GM18499 (cell line): ENCODE measurements around the gene TULP4.
A peak's percentile ranks its signal among the peaks of the same experiment; 100 is the strongest.
"Not testable (repeated sequence)": the region's sequence is repeated elsewhere in the genome, so short reads cannot be mapped to it uniquely, and the experiment has no call there.

Experiments used
- ATAC-seq: cut with Tn5 transposase; IDR thresholded peaks from one replicate; pipeline ENCODE4 v1.9.1; 2021; ENCODE audit warnings: moderate number of reproducible peaks; ENCODE audit not compliant: insufficient read depth, unreplicated experiment

TULP4 gene

GRCh38 chr6:158544428-158544827 is 232.2 kb downstream of the TULP4 start:
- no peak for ATAC-seq

DNA sequence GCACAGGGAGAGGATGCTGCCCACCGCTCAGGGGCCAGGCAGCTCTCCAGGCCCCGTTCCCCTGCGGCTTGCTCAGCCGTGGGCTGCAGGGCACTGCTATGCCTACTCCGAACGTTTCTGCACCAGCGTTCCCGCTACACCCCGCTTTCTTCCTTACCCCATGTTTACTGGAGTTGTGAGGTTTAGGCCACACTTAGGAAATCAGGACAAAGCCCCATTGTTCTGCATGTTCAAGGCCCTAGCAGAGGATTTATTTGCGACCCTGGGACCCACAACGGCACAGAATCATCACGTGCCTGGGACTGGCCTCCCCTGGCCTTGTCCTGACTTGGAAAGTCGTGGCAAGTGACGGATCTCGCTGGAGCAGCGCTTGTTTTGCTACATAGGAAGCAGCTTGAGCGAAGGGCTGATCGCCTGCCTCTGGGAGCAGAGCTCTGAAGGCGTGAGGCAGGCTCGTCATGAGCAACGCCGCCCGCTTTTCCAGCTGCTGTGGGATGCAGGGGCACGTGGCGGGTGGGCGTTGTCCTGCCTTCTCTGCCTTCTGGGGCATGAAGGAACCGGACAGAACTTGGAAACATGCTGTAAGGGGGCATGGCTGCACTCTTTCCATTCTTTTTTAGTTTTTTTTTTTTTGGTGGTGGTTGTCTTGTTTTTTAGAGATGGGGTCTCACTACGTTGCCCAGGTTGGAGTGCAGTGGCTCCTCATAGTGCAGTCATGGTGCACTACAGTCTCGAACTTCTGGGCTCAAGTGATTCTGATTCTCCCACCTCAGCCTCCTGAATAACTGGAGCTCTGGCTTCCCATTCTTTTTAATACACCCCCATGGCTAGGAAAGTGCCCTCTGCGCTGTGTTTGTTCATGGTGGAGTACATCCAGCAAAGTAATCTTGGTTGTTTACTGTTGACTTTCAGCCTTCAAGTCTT is 233.0 kb downstream of the TULP4 start:
- no peak for ATAC-seq

- no peak for ATAC-seq
These were observed 236.3 kb downstream of the TULP4 start for GRCh38 chr6:158548418-158549161.

DNA sequence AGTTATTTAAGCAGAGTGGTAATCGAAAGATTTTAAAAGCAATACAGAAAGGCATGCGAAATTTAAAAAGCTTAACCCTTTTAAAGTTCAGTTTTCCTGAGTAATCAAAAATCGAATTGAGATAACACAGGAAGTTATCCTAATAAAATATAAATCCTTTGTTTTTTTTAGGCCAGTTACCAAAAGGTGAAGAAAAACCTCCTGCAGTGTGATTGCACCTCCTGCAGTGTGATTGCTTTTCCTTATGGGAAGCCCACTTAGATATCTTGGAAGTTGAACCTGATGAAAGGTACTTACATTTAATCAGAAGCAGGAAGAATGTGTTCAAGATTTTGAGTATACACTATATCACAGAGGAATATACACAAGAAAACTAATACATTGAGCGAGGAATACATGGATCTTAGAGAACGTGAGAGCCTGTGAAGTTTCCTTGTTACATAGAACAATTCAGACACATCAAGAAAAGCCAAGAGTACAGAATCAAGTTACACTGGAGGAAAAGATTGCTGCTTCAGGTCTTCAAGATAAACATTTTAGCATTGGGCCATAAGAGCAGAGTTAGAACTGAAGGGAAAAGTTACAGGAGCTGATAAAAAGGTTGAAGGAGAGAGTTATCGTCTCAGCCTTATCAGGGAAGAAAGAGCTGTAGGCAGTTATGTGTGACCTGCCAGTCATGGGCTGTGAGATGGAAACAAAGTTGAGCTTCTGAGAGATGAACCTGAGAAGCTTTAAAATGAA is 240.0 kb downstream of the TULP4 start:
- ATAC-seq, result no peak

DNA sequence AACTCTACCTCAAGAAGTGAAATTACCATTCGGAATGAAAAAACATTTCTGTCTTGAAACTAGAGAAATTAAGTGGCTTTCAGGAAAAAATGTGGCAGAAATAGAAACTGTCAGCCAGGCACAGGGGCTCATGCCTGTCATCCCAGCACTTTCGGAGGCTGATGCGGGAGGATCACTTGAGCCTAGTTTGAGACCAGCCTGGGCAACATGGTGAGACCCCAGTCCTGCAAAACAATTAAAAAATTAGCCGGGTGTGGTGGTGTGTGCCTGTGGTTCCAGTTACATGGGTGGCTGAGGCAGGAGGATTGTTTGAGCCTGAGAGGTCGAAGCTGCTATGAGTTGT is 240.5 kb downstream of the TULP4 start:
- ATAC-seq, result no peak

DNA sequence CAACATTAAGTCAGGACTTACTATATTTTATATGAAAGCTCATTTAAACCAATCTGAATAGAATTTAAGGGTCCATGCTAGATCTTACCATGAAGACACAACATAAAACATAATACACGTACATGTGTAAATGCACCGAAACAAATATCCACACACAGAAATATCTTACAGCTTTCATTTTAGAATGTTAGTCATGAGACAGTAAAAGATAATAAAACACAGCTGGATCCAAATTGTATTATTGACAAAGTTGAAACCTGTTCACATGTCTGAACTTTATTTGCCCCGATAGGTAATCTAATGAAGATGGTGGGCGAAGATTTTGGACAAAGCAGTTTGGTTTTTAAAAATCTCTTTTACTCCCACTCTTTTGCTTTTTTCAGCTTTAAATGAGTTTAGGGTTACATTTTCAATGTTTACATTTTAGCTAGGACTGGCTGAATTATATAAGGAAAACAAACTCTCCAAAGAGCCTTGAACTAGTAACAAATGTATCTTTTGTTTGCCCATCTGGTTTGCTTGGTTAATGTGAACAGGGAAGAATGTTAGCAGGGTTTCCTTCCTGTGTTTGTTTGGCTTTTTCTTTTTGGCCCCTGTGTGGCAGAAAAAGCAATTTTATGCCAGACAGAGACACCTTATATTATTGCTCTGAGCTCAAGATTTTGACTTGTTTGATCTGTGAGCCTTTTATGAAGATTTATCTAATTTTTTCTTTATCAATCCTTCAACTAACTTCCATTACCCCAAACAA is 242.5 kb downstream of the TULP4 start:
- no peak for ATAC-seq

DNA sequence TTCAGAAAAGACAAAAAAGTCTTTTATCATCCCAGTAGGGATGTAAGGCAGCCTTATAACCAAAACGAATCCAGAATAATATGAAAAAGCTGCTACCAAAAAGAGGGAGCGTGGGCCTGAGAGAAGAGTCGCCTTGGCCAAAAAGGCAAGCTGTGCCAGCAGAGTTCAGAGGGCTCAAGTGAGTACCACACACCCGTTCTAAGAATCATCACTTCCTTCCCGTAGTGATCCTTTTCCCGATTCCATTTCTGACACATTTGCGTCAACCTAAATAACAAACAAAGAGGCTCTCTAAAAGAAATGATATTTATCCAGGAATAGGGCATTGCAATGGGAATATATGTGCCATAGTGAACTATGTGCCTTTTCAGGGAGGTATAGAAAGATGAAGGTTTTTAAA is 243.8 kb downstream of the TULP4 start:
- ATAC-seq, result no peak

DNA sequence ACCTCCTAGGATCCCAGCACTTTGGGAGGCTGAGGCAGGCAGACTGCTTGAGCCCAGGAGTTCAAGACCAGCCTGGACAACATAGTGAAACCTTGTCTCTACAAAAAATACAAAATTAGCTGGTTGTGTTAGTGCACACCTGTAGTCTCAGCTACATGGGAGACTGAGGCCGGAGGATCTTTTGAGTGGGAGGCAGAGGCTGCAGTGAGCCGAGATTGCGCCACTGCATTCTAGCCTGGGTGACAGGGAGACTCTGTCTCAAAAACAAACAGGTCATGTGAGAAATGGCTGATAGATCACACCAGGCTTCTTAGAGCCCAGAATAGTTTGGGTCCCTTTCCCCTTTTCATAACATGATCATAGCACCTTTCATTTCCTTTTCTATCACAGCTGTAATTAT is 244.8 kb downstream of the TULP4 start:
- not testable (repeated sequence) for ATAC-seq

GRCh38 chr6:158557927-158558326 is 245.7 kb downstream of the TULP4 start:
- no peak for ATAC-seq

DNA sequence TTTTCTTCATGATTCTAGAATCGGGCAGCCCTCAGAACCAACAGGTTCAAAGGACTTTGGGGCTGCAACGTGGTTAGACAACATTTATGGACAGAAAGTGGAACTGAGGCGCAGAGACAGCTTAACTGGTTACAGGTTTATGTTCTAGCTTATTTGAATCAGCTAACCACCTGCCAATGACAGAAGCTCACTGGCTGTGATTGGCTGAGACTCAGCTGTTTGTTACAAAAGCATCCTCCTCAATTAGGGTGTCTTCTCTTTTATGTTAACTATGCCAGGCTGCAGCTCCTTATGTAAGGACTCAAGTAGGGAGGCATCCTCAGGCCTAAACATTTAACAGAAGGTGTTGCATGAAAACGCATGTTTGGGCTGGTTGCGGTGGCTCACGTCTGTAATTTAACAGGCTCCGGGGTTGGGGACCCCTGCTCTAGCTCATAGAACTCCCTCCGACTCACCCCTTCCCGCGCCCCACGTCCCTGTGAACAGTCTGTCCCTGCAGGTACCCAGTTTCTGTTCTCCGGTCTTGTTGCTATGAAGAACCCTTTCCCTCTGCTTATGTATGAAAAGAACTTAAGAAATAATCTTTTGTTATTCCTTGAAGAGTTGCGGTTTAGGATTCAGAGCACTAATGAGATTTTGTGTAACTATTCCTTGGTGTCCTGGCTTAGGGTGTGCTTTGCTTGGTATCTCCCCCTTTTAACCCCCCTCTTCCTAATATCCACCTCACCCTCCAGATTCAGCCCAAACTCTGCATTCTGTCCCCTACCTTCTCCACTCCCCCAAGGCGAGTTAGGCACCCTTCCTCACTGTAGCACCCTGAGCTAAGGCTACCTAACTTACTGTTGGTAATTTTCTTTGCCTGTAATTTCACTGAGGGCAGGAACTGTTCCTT is 246.4 kb downstream of the TULP4 start:
- ATAC-seq, result no peak

DNA sequence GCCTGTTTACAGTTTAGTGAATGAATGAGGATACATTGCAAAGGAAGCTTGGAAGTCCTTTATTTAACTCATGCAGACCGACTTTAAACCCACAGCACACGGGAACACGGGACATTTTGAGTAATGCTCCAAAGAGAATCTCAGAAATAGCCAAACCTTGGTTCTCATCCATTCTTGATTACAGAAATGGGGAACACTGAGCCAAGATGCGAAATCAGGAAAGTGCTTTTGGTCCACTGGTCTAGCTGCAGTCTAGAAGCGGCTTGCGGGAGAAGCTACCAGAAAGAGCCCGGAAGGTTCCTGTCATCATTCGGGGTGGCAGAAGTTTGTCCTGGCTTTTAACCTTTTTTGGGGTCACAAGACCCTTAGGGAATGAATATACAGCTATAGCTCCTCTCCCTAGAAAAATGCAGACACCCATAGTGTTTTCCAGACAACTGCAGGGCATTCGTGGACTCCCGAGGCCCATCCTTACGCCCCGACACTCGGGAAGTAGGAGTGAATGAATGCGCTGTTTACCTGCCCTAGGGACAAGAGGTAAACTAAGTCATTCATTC is 247.2 kb downstream of the TULP4 start:
- no peak for ATAC-seq

- peak; percentile 47 for ATAC-seq
These were observed 247.9 kb downstream of the TULP4 start, which contains the start of gene TMEM181 for GRCh38 chr6:158559895-158560835. Gene TMEM181, plus strand, starts transcription at chr6:158560091. Its CDS starts 134 bp downstream, at chr6:158560225.

DNA sequence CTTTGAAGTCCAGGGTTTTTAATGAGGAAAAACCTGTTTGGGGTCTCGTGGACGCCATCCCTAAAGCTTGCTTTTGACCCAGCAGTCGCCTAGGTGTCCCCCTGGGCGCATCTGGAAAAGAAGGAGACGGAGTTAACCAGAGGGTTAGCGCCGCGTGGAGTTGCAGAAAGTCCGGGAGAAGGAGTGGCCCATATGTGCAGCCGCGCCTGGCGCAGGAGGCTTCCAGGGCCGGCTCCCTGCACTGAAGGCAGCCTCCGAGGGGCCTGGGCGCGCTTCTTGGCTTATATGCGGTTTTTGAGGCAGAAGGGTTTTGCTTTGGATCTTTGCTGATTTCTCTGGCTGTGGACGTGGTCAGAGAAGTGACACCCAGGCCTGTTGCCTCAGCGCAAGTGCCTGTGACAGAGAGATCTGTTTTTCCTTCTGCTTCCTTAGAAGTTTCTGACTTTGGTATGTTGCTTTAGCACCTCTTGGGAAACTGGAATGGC is 248.6 kb downstream of the TULP4 start:
- ATAC-seq, result no peak
